Stimulated activated CD4-positive, alpha-beta T cell treated with anti-CD3 and anti-CD28 coated beads, Interleukin-4, amount 100 ng/mL, for 24 hours (primary cell): ENCODE measurements around the gene TKTL2.
"Not testable (repeated sequence)": the region's sequence is repeated elsewhere in the genome, so short reads cannot be mapped to it uniquely, and the experiment has no call there.

Experiments used
- DNase-seq: peaks from one replicate; pipeline ENCODE4 v3.0.0-alpha.2; 2020

The TKTL2 gene

GRCh38 chr4:163473576-163473975 lies at the start of gene TKTL2:
TKTL2 (minus strand) TSS chr4:163473754; CDS start chr4:163473734, 20 bp downstream.
- DNase-seq, result no peak

- no peak for DNase-seq
Observed at GRCh38 chr4:163515198-163515597, 41.6 kb upstream of the TKTL2 start.

GRCh38 chr4:163505374-163505773 lies 31.8 kb upstream of the TKTL2 start:
- no peak for DNase-seq

- DNase-seq, result no peak
Observed at GRCh38 chr4:163500586-163500985, 27.0 kb upstream of the TKTL2 start.

DNA sequence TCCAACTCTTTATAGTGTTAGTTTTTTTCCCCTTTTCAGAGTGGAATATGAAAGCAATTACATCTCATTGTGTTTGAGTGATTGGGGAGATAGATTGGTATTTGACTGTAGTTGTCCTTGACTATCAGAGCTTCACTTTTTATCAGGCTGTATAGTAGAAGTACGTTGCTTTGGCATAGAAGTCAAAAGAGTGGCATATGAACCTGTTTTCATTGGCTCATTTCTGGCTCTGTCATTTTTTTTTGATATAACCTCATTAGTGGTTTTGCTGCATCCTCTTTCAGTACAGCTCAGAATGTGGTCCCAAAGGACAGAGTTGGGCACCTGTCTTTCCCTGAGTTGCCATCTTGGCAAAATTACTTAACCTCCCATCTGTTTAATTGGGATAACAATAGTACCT lies 22.3 kb upstream of the TKTL2 start:
- no peak for DNase-seq

GRCh38 chr4:163494360-163495241 lies 21.0 kb upstream of the TKTL2 start, which contains the start of gene TMA16:
TMA16 (plus strand) TSS chr4:163494690; CDS start chr4:163494802, 112 bp downstream.
- peak; percentile 90 for DNase-seq

DNA sequence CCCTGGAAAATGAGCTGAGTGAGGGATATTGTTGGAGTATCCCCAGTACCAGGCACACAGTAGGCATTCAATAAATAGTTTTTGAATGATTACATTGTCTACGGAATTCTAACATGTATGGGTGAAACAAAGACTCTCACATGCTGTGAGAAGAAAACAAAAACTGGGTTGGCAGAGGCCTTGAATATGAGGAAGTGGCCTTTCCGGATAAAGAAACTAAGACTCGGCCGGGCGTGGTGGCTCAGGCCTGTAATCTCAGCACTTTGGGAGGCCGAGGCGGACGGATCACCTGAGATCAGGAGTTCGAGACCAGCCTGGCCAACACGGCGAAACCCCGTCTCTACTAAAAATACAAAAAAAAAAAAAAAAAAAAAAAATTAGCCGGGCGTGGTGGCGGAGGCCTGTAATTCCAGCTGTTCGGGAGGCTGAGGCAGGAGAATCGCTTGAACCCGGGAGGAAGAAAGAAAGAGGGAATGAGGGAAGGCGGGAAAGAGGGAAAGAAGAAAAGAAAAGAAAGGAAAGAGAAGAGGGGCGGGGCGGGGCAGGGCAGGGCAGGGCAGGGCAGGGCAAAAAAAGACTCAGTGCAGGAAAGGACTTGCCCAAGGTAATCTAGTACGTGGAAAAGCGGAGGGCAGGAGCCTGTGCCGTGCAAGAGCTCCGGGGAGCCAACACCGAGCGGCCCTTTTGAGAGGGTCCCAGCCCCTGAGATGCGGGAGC lies 20.2 kb upstream of the TKTL2 start:
- no peak for DNase-seq

- no peak for DNase-seq
Observed at GRCh38 chr4:163492951-163493504, 19.5 kb upstream of the TKTL2 start.

- DNase-seq, result no peak
Observed at GRCh38 chr4:163489929-163490328, 16.4 kb upstream of the TKTL2 start.

DNA sequence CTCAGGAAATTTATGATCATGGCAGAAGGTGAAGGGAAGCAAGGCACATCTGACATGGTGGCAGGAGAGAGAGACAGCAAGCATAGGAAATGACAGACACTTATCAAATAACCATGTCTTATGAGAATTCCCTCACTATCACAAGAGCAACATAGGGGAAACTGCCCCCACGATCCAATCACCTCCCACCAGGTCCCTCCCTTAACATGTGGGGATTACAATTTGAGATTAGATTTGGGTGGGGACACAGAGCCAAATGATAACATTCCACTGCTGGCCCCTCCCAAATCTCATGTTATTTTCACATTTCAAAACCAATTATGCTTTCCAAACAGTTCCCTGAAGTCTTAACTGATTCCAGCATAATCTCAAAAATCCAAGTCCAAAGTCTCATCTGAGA lies 12.8 kb upstream of the TKTL2 start:
- DNase-seq, result no peak

- DNase-seq, result no peak
Observed at GRCh38 chr4:163485589-163485988, 12.0 kb upstream of the TKTL2 start.

DNA sequence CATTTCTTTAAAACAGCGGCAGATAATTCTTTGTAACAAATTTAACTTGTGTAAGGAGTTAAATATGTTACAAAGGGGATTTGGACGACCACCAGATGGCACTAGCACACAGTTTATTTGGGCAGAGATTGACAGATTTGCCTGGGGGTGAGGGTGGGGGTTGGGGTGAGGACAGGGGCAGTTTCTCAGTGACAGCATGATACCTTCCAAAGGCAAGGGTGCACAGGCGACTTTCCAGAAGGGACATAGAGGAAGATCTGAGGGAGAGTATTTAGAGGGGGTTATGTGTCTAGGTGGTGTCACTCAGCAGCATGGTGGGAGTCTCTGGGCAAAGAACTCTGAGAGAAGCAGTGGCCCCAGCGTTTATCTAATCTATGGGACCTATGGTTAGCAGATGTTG lies 11.4 kb upstream of the TKTL2 start:
- DNase-seq, result peak; percentile 61

- no peak for DNase-seq
Observed at GRCh38 chr4:163482190-163482589, 8.6 kb upstream of the TKTL2 start.

GRCh38 chr4:163476761-163477438 lies 3.3 kb upstream of the TKTL2 start:
- no peak for DNase-seq

GRCh38 chr4:163474027-163474426 lies 473 bp upstream of the TKTL2 start:
- DNase-seq, result no peak

- no peak for DNase-seq
Observed at GRCh38 chr4:163473130-163473529, 424 bp downstream of the TKTL2 start.

DNA sequence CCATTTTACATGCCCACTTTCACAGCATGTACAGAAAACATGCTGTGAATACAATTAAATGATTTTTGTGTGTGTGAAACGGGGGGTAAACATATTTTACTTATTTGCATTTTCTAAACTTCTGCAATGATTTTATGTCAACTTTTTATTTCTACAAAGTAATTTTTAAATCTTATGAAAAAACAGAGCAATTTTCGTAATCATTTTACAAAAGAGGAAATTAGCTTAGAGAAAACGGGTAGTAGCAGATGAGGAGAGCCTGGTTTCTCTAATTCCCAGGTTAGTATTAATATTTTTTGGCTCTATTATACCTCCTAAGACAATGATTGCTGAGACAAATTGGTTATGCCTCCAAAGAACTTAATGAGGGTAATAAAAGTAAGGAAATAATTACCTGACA lies 3.2 kb downstream of the TKTL2 start:
- DNase-seq, result no peak

GRCh38 chr4:163467082-163467770 lies 6.3 kb downstream of the TKTL2 start:
- DNase-seq, result no peak

GRCh38 chr4:163462556-163462955 lies 11.0 kb downstream of the TKTL2 start:
- no peak for DNase-seq

- DNase-seq, result no peak
Observed at GRCh38 chr4:163448540-163449203, 24.9 kb downstream of the TKTL2 start.

- DNase-seq, result no peak
Observed at GRCh38 chr4:163447481-163447880, 26.1 kb downstream of the TKTL2 start.

DNA sequence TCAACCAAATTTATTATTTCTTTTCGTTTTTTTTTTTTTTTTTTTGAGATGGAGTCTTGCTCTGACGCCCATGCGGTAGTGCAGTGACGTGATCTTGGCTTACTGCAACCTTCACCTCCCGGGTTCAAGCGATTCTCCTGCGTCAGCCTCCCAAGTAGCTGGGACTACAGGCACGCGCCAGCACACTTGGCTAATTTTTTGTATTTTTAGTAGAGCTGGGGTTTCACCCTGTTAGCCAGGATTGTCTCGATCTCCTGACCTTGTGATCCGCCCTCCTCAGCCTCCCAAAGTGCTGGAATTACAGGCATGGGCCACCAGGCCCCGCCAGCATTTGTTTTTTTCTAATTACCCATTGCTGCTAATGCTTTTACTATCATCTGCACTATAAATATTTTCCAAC lies 26.5 kb downstream of the TKTL2 start:
- not testable (repeated sequence) for DNase-seq
